DND-41 (cell line): ENCODE measurements around the gene CHMP1B.
A peak's percentile ranks its signal among the peaks of the same experiment; 100 is the strongest.

Experiments used
- ATAC-seq: fragments of 200-7000 bp; cut with Tn5 transposase; 3 replicates; pipeline ENCODE4 v1.9.1; 2021; ENCODE audit warnings: low read depth; ENCODE audit not compliant: insufficient read depth
- DNase-seq: peaks from one replicate; pipeline ENCODE4 v3.0.0-alpha.2; 2020
- H2AFZ ChIP-seq: 2 replicates; pipeline ENCODE4 v1.6.0; 2012; ENCODE audit warnings: low read depth, low read length
- H3K27ac ChIP-seq: 2 replicates; pipeline ENCODE4 v1.5.1; 2012; ENCODE audit warnings: low read length, inconsistent platforms
- H3K27me3 ChIP-seq: fragments of 200-600 bp; sonication (generic); 2 replicates; pipeline ENCODE4 v1.6.0; 2012; ENCODE audit warnings: low read length, mild to moderate bottlenecking, inconsistent platforms; ENCODE audit not compliant: insufficient read depth, poor library complexity
- H3K36me3 ChIP-seq: 2 replicates; pipeline ENCODE4 v1.5.1; 2012; ENCODE audit warnings: low read length, inconsistent platforms; ENCODE audit not compliant: insufficient read depth
- H3K4me1 ChIP-seq: 2 replicates; pipeline ENCODE4 v1.5.1; 2012; ENCODE audit warnings: mild to moderate bottlenecking, low read length; ENCODE audit not compliant: insufficient read depth
- H3K4me2 ChIP-seq: 2 replicates; pipeline ENCODE4 v1.6.0; 2012; ENCODE audit warnings: mild to moderate bottlenecking, moderate library complexity, low read length, inconsistent platforms; ENCODE audit not compliant: insufficient read depth
- H3K4me3 ChIP-seq, 2 experiments: fragments of 200-600 bp in 1 of 2; shearing (Covaris generic) in 1 of 2; 2 replicates each; pipeline ENCODE4 v1.5.1; 2012 to 2016; ENCODE audit warnings: inconsistent platforms in 2 of 2, low read length in 2 of 2, mild to moderate bottlenecking in 2 of 2, low read depth in 1 of 2, moderate library complexity in 1 of 2
- H3K79me2 ChIP-seq: 2 replicates; pipeline ENCODE4 v1.6.0; 2012; ENCODE audit warnings: low read length, inconsistent platforms; ENCODE audit not compliant: insufficient read depth
- H3K9ac ChIP-seq: 2 replicates; pipeline ENCODE4 v1.6.0; 2012; ENCODE audit warnings: low read depth, mild to moderate bottlenecking, inconsistent platforms, low read length, moderate library complexity
- H3K9me3 ChIP-seq: 2 replicates; pipeline ENCODE4 v1.5.1; 2012; ENCODE audit warnings: low read length, moderate library complexity, mild to moderate bottlenecking, inconsistent platforms; ENCODE audit not compliant: insufficient read depth, severe bottlenecking
- H4K20me1 ChIP-seq: 2 replicates; pipeline ENCODE4 v1.6.0; 2012; ENCODE audit warnings: low read length; ENCODE audit not compliant: insufficient read depth
- CTCF ChIP-seq: IDR thresholded peaks from 2 replicates; pipeline ENCODE4 v1.5.1; 2012; ENCODE audit warnings: borderline replicate concordance, low read length, moderate library complexity, mild to moderate bottlenecking; ENCODE audit not compliant: poor library complexity, severe bottlenecking; ENCODE audit errors: extremely low read depth
- EZH2 ChIP-seq: IDR thresholded peaks from 3 replicates; pipeline ENCODE4 v1.6.1; 2012; ENCODE audit warnings: borderline replicate concordance, low read depth, mild to moderate bottlenecking, moderate library complexity, low read length, inconsistent platforms; ENCODE audit not compliant: severe bottlenecking

The CHMP1B gene

GRCh38 chr18:11868230-11868629 lies 17.0 kb downstream of the CHMP1B start:
- Histone ChIP-seq H3K36me3 (no peaks in the 10 kb centered on the region), H3K4me2 (no peak overlapping the region), H3K9ac (no peak overlapping the region), H3K27ac (no peak overlapping the region), H2AFZ (no peak overlapping the region), H3K4me1 (no peaks in the 10 kb centered on the region), H4K20me1 (no peaks in the 10 kb centered on the region), H3K27me3 (no peaks in the 10 kb centered on the region), H3K4me3 (no peak overlapping the region), H3K79me2 (no peaks in the 10 kb centered on the region), H3K9me3 (no peaks in the 10 kb centered on the region)
- DNase-seq (no peak), ATAC-seq (no peak)
- no peak for TF ChIP-seq CTCF
- no peak for TF ChIP-seq EZH2

GRCh38 chr18:11871501-11871900 lies 20.3 kb downstream of the CHMP1B start:
- no peaks in the 10 kb centered on the region for H3K79me2 ChIP-seq
- H4K20me1 ChIP-seq: no peaks in the 10 kb centered on the region
- no peak overlapping the region for H2AFZ ChIP-seq
- H3K27me3 ChIP-seq: no peaks in the 10 kb centered on the region
- H3K4me1 ChIP-seq: no peaks in the 10 kb centered on the region
- no peak overlapping the region for H3K4me2 ChIP-seq
- DNase-seq (no peak), ATAC-seq (no peak)
- no peaks in the 10 kb centered on the region for H3K36me3 ChIP-seq
- H3K27ac ChIP-seq: no peak overlapping the region
- H3K9me3 ChIP-seq: no peaks in the 10 kb centered on the region
- H3K9ac ChIP-seq: no peak overlapping the region
- H3K4me3 ChIP-seq: no peak overlapping the region
- TF ChIP-seq EZH2: no peak
- no peak for TF ChIP-seq CTCF

- Histone ChIP-seq H3K4me1 (no peaks in the 10 kb centered on the region), H3K79me2 (no peaks in the 10 kb centered on the region), H3K27me3 (no peaks in the 10 kb centered on the region), H3K4me3 (no peak overlapping the region), H3K27ac (no peak overlapping the region), H2AFZ (no peak overlapping the region), H3K36me3 (0 out of 2 replicates have a peak, but pooled peaks cover under 1% of the 10 kb centered on the region), H3K4me2 (no peak overlapping the region), H3K9me3 (no peaks in the 10 kb centered on the region), H4K20me1 (no peaks in the 10 kb centered on the region), H3K9ac (no peak overlapping the region)
- 0 out of 3 replicates have a peak, but pooled peaks have one; percentile 48 for ATAC-seq
- TF ChIP-seq CTCF (peak; percentile 50), EZH2 (no peak)
- no peak for DNase-seq
These were observed 21.4 kb downstream of the CHMP1B start for GRCh38 chr18:11872479-11873136.
